Measurements from ENCODE around the gene SPO11.

DNA sequence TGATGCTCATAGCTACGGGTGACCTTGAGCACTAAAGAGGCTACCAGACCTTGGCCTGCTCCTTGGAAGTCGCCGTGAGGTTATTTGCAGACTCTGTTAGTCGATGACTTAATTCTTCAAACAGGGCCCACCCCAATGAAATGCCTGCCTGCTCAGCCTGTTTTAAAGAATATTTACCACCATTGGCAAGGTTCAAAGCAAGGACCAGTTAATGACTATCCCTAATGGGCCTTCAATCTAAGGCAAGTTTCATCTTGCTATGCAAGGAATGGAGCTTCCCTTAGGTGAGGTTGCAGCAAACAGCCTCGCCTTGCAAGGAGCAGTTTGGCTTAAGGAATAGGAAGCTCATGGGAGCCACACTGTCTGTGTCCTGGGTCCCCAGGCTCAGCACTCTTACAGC, 22.9 kb upstream of the SPO11 start:
- TF ChIP-seq CTCF (IDR thresholded peaks at IDR 0.05) (no peak), POLR2A (IDR thresholded peaks at IDR 0.05) (no peak)

All from Peyer's patch (tissue), 4 donors.